ENCODE results near the gene ZNF217. TPM values are rescaled to one million over a fixed set of nuclear protein-coding genes. Genes with fewer than 3 reads are reported as not detected.
A peak's percentile ranks its signal among the peaks of the same experiment; 100 is the strongest.
"Not testable (repeated sequence)": the region's sequence is repeated elsewhere in the genome, so short reads cannot be mapped to it uniquely, and the experiment has no call there.

ZNF217 gene
- total RNA-seq, 1 donor from 2014 or later = 30.4 TPM

DNA sequence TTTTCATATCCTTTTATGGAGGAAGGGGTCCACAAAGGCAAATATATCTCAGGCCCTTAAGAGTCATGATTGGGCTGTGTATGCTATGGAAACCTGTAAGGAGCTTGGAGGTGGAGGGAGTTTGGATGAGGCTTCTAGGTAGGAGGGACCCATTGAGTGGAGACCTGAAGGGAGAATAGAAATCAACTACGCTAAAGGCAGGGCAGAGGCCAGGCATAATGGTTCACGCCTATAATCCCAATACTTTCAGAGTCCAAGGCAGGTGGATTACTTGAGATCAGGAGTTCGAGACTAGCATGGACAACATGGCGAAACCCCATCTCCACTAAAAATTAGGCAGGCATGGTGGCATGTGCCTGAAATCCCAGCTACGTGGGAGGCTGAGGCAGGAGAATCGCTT is 34.4 kb upstream of the ZNF217 start:
- no peaks in the 10 kb centered on the region for H3K9me3 ChIP-seq
- TF ChIP-seq, protein P1, sequence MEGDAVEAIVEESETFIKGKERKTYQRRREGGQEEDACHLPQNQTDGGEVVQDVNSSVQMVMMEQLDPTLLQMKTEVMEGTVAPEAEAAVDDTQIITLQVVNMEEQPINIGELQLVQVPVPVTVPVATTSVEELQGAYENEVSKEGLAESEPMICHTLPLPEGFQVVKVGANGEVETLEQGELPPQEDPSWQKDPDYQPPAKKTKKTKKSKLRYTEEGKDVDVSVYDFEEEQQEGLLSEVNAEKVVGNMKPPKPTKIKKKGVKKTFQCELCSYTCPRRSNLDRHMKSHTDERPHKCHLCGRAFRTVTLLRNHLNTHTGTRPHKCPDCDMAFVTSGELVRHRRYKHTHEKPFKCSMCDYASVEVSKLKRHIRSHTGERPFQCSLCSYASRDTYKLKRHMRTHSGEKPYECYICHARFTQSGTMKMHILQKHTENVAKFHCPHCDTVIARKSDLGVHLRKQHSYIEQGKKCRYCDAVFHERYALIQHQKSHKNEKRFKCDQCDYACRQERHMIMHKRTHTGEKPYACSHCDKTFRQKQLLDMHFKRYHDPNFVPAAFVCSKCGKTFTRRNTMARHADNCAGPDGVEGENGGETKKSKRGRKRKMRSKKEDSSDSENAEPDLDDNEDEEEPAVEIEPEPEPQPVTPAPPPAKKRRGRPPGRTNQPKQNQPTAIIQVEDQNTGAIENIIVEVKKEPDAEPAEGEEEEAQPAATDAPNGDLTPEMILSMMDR (IDR thresholded peaks at IDR 0.05) = no peak
- TF ChIP-seq POLR2A (IDR thresholded peaks at IDR 0.05) (no peak), POLR2AphosphoS5 (IDR thresholded peaks at IDR 0.05; ENCODE audit: insufficient read depth in 1 of 2, low read depth in 1 of 2) (no peak)
- H3K4me1 ChIP-seq = peaks cover 16% of the 10 kb centered on the region
- no peak overlapping the region for H3K4me3 ChIP-seq
- intact Hi-C loops (cut with DNase I) = no loop called here
- no peak overlapping the region for H3K27ac ChIP-seq
- H3K36me3 ChIP-seq = no peaks in the 10 kb centered on the region
- DNase-seq (ENCODE audit: extremely low spot score in 2 of 2) = no peak
- H3K27me3 ChIP-seq = no peaks in the 10 kb centered on the region

DNA sequence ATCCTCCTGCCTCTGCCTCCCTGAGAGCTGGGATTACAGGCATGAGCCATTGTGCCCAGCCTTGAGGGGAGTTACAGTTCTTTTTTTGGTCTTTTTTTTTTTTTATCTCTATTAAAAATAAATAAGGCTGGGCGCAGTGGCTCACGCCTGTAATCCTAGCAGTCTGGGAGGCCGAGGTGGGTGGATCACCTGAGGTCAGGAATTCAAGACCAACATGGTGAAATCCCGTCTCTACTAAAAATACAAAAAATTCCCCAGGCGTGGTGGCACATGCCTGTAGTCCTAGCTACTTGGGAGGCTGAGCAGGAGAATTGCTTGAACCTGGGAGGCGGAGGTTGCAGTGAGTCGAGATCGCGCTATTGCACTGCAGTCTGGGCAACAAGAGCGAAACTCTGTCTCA is 33.4 kb upstream of the ZNF217 start:
- H3K4me1 ChIP-seq = peaks cover 27% of the 10 kb centered on the region
- H3K9me3 ChIP-seq; H3K4me3 ChIP-seq; H3K27ac ChIP-seq; H3K27me3 ChIP-seq; H3K36me3 ChIP-seq; intact Hi-C loops (cut with DNase I); DNase-seq (ENCODE audit: extremely low spot score in 2 of 2): not testable (repeated sequence)

GRCh38 chr20:53626584-53626983 is 32.9 kb upstream of the ZNF217 start:
- H3K27me3 ChIP-seq = no peaks in the 10 kb centered on the region
- H3K27ac ChIP-seq = no peak overlapping the region
- intact Hi-C loops (cut with DNase I) = no loop called here
- no peaks in the 10 kb centered on the region for H3K36me3 ChIP-seq
- H3K4me3 ChIP-seq = no peak overlapping the region
- TF ChIP-seq POLR2AphosphoS5 (IDR thresholded peaks at IDR 0.05; ENCODE audit: insufficient read depth in 1 of 2, low read depth in 1 of 2) = no peak
- TF ChIP-seq POLR2A (IDR thresholded peaks at IDR 0.05) = no peak
- TF ChIP-seq, protein P1 (IDR thresholded peaks at IDR 0.05) = no peak
- no peaks in the 10 kb centered on the region for H3K9me3 ChIP-seq
- H3K4me1 ChIP-seq = peaks cover 31% of the 10 kb centered on the region
- no peak for DNase-seq (ENCODE audit: extremely low spot score in 2 of 2)

- no peak overlapping the region for H3K27ac ChIP-seq
- no peaks in the 10 kb centered on the region for H3K36me3 ChIP-seq
- H3K9me3 ChIP-seq = no peaks in the 10 kb centered on the region
- H3K4me1 ChIP-seq = peaks cover 42% of the 10 kb centered on the region
- no peaks in the 10 kb centered on the region for H3K27me3 ChIP-seq
- TF ChIP-seq POLR2A (IDR thresholded peaks at IDR 0.05) (no peak), POLR2AphosphoS5 (IDR thresholded peaks at IDR 0.05; ENCODE audit: insufficient read depth in 1 of 2, low read depth in 1 of 2) (no peak)
- TF ChIP-seq, protein P1 (IDR thresholded peaks at IDR 0.05) = no peak
- no peak overlapping the region for H3K4me3 ChIP-seq
- no peak for DNase-seq (ENCODE audit: extremely low spot score in 2 of 2)
- intact Hi-C loops (cut with DNase I) = no loop called here
Observed at GRCh38 chr20:53625311-53626129, 31.9 kb upstream of the ZNF217 start.

DNA sequence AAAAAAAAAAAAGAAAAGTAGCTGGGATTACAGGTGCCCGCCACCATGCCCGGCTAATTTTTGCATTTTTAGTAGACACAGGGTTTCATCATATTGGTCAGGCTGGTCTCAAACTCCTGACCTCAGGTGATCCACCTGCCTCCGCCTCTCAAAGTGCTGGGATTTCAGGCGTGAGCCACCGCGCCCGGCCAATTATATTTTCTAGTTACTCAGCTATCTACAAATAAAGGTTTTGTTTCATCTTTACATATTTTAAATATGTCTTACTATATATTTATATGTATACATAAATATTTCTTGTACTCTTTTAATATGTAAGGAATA is 31.2 kb upstream of the ZNF217 start:
- not testable (repeated sequence) for DNase-seq (ENCODE audit: extremely low spot score in 2 of 2); H3K4me3 ChIP-seq; H3K9me3 ChIP-seq; H3K27me3 ChIP-seq; H3K36me3 ChIP-seq
- Histone ChIP-seq H3K4me1 (peaks cover 42% of the 10 kb centered on the region), H3K27ac (peak overlapping the region; percentile 90)
- intact Hi-C loops (cut with DNase I) = loop anchor here (5.0 kb wide), 1 partner anchor 38 kb away; no protein-coding TSS in a partner anchor

DNA sequence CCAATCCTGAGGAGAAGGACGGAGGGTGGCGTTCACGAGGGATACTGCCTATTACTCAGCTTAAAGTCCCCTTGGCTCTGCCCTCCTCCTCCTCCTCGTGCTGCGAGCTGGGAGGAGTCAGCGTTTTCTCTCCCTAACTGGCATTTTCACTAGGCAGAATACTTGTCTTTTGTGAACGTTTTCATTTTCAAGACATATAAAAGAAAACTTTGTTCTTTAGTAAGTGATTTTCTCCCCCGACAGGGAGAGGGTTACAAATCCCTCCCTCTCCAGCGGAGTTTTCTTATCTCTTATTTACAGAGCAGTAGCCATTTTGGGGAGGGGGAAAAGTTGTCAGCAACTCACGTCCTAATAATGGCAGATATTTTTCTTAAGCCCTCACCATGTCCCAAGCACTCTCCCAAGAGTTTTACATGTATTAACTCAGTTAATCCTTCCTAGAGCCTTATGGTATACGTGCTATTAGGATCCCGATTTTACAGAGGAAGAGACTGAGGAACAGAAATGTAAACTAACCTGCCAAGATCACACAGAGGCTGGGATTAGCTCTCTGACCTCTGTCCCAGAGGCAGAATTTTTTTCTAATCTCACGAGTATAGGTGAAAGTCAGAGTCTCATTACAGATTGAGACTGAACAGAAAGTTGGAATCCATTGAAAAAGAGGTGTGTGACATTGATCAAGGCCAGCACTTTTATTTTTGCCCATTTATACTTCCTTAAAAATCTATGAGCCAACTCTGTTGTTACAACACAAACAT is 30.0 kb upstream of the ZNF217 start:
- H3K4me3 ChIP-seq = peak overlapping the region; percentile 37 to 40
- no peaks in the 10 kb centered on the region for H3K27me3 ChIP-seq
- H3K27ac ChIP-seq = peak overlapping the region; percentile 90
- no peaks in the 10 kb centered on the region for H3K36me3 ChIP-seq
- TF ChIP-seq, protein P1 (IDR thresholded peaks at IDR 0.05) = no peak
- TF ChIP-seq POLR2AphosphoS5 (IDR thresholded peaks at IDR 0.05; ENCODE audit: insufficient read depth in 1 of 2, low read depth in 1 of 2) (peak in 1 of 2 donors; percentile 55), POLR2A (IDR thresholded peaks at IDR 0.05) (no peak)
- DNase-seq (ENCODE audit: extremely low spot score in 2 of 2) = peak in 1 of 2 donors; percentile 91
- no peaks in the 10 kb centered on the region for H3K9me3 ChIP-seq
- intact Hi-C loops (cut with DNase I) = loop anchor here (5.0 kb wide), 1 partner anchor 36 kb away; no protein-coding TSS in a partner anchor
- peaks cover 42% of the 10 kb centered on the region for H3K4me1 ChIP-seq

All from vagina (tissue), 2 donors.